Stimulated activated memory B cell treated with anti-CD40 and anti-IgM and Interleukin-4, amounts not matched to agents 10 μg/mL and 1 μg/mL and 100 μg/mL, for 72 hours (primary cell): ENCODE measurements around the gene KIF1B.
A peak's percentile ranks its signal among the peaks of the same experiment; 100 is the strongest.
"Not testable (repeated sequence)": the region's sequence is repeated elsewhere in the genome, so short reads cannot be mapped to it uniquely, and the experiment has no call there.

Source experiments
- ATAC-seq: fragments of 150-1000 bp; cut with Tn5 transposase; 2 replicates; pipeline ENCODE4 v1.10.0; 2021
- H3K27ac Mint-ChIP-seq: one replicate; pipeline ENCODE4 v1.8.0; 2022; ENCODE audit warnings: mild to moderate bottlenecking, mixed read lengths
- H3K27me3 Mint-ChIP-seq: one replicate; pipeline ENCODE4 v1.8.0; 2022; ENCODE audit warnings: mixed read lengths
- H3K36me3 Mint-ChIP-seq: one replicate; pipeline ENCODE4 v1.8.0; 2022; ENCODE audit warnings: mixed read lengths
- H3K4me1 Mint-ChIP-seq: one replicate; pipeline ENCODE4 v1.8.0; 2022; ENCODE audit warnings: mixed read lengths
- H3K4me3 Mint-ChIP-seq: one replicate; pipeline ENCODE4 v1.8.0; 2022; ENCODE audit warnings: mild to moderate bottlenecking, moderate library complexity, mixed read lengths
- H3K9me3 Mint-ChIP-seq: one replicate; pipeline ENCODE4 v1.8.0; 2022; ENCODE audit warnings: mixed read lengths

The KIF1B gene

DNA sequence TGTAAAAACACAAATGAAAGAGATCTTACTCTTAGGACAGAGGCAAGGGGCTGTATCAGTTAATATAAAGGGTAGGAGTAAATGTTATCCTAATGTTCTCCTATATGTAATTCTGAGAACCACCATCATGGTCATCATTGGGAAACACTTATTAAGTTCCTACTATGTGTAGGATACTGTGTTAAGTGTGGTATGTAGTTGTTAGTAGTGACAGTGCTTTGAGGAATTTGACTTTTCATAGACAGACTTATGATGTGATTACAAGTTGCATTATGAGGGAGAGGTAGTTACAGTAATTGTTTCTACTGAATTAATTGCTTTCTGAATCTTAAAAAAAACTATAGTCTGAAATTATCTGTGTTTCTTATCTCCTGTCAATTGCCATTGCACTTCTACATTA, 136.7 kb downstream of the KIF1B start:
- H3K27ac Mint-ChIP-seq, result no peak overlapping the region
- H3K36me3 Mint-ChIP-seq, result peaks cover 54% of the 10 kb centered on the region
- no peak overlapping the region for H3K4me3 Mint-ChIP-seq
- no peaks in the 10 kb centered on the region for H3K9me3 Mint-ChIP-seq
- H3K27me3 Mint-ChIP-seq, result no peaks in the 10 kb centered on the region
- ATAC-seq, result no peak
- no peaks in the 10 kb centered on the region for H3K4me1 Mint-ChIP-seq

DNA sequence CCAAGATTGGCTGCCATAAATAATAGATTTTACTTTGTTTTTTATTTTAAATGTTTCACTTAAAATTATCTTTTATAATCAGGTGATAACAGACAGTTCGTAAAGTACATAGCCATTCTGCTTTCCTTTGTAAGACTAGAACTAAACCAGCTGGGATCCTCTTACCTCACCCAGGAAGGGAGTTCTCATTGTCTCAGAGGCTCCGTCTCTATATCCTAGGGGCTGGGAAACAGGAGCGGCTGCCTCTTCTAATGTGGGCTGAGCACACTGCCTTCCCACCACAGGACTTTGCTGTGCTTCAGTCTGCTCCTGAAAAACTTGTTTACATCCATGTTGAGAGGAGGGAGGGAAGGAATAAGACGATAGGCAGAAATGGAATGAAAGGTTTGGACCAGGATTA, 142.9 kb downstream of the KIF1B start:
- Mint-ChIP-seq H3K4me1 (no peaks in the 10 kb centered on the region), H3K27me3 (no peaks in the 10 kb centered on the region), H3K36me3 (peaks cover 27% of the 10 kb centered on the region), H3K4me3 (no peak overlapping the region), H3K9me3 (no peaks in the 10 kb centered on the region), H3K27ac (no peak overlapping the region)
- no peak for ATAC-seq

GRCh38 chr1:10353693-10354092, 143.3 kb downstream of the KIF1B start:
- no peak overlapping the region for H3K27ac Mint-ChIP-seq
- no peak for ATAC-seq
- H3K4me1 Mint-ChIP-seq, result no peaks in the 10 kb centered on the region
- no peaks in the 10 kb centered on the region for H3K27me3 Mint-ChIP-seq
- H3K36me3 Mint-ChIP-seq, result peaks cover 23% of the 10 kb centered on the region
- no peak overlapping the region for H3K4me3 Mint-ChIP-seq
- H3K9me3 Mint-ChIP-seq, result no peaks in the 10 kb centered on the region

GRCh38 chr1:10360045-10360444, 149.7 kb downstream of the KIF1B start:
- no peak overlapping the region for H3K27ac Mint-ChIP-seq
- no peak overlapping the region for H3K4me3 Mint-ChIP-seq
- no peak for ATAC-seq
- H3K9me3 Mint-ChIP-seq, result no peaks in the 10 kb centered on the region
- no peaks in the 10 kb centered on the region for H3K27me3 Mint-ChIP-seq
- no peaks in the 10 kb centered on the region for H3K4me1 Mint-ChIP-seq
- peaks cover 15% of the 10 kb centered on the region for H3K36me3 Mint-ChIP-seq

DNA sequence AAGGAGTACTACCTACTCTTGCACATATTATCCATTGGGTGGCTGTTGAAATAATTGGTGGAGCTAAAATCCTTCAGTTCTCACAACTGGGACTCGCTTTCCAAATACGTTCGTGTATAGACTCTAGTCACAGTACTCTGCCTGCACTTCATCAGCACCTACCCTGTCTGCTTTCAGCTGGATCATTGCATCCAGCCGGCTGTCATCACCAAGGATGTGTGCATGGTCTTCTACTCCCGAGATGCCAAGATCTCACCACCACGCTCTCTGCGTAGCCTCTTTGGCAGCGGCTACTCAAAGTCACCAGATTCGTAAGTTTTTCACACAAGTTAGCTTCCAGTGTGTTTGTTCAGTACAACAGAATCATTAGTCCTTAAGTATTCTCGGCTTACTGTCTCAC, 151.1 kb downstream of the KIF1B start:
- Mint-ChIP-seq H3K9me3 (no peaks in the 10 kb centered on the region), H3K4me3 (no peak overlapping the region), H3K4me1 (no peaks in the 10 kb centered on the region), H3K36me3 (peaks cover 21% of the 10 kb centered on the region), H3K27ac (no peak overlapping the region), H3K27me3 (no peaks in the 10 kb centered on the region)
- no peak for ATAC-seq

GRCh38 chr1:10368194-10368593, 157.8 kb downstream of the KIF1B start:
- Mint-ChIP-seq H3K27ac (no peak overlapping the region), H3K27me3 (no peaks in the 10 kb centered on the region), H3K36me3 (peaks cover 31% of the 10 kb centered on the region), H3K9me3 (no peaks in the 10 kb centered on the region), H3K4me1 (no peaks in the 10 kb centered on the region), H3K4me3 (no peak overlapping the region)
- ATAC-seq, result no peak

DNA sequence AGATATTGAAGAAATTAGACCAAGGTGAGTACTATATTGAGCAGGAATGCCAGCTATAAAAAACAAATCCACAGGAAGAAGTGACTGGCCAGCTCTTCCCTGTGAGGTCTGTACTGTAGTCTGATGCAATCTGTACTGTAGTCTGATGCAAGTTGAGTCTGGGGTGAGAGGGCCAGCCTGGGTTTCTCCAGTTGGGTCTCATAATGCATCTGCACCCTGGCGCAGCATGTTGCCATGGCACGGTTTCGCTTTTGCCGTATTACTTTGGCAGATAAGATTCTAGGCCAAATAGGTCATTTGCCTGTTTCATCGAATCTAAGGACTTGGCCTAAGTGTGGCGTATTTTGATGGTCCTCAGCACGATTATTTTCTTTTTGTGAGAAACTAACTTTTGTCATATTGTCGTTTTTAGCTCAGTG, 164.1 kb downstream of the KIF1B start:
- no peaks in the 10 kb centered on the region for H3K9me3 Mint-ChIP-seq
- H3K4me3 Mint-ChIP-seq, result no peak overlapping the region
- peaks cover 33% of the 10 kb centered on the region for H3K36me3 Mint-ChIP-seq
- peaks cover 7% of the 10 kb centered on the region for H3K4me1 Mint-ChIP-seq
- no peak overlapping the region for H3K27ac Mint-ChIP-seq
- no peak for ATAC-seq
- no peaks in the 10 kb centered on the region for H3K27me3 Mint-ChIP-seq

- H3K4me1 Mint-ChIP-seq, H3K4me3 Mint-ChIP-seq, H3K27me3 Mint-ChIP-seq, H3K9me3 Mint-ChIP-seq: not testable (repeated sequence)
- peak; percentile 64 for ATAC-seq
- peaks cover 20% of the 10 kb centered on the region for H3K36me3 Mint-ChIP-seq
- peak overlapping the region; percentile 22 for H3K27ac Mint-ChIP-seq
Measured at GRCh38 chr1:10377365-10378029, 167.1 kb downstream of the KIF1B start.

- H3K9me3 Mint-ChIP-seq, result no peaks in the 10 kb centered on the region
- H3K4me3 Mint-ChIP-seq, result no peak overlapping the region
- no peaks in the 10 kb centered on the region for H3K27me3 Mint-ChIP-seq
- H3K4me1 Mint-ChIP-seq, result peaks cover 7% of the 10 kb centered on the region
- H3K36me3 Mint-ChIP-seq, result peaks cover 23% of the 10 kb centered on the region
- peak overlapping the region; percentile 50 for H3K27ac Mint-ChIP-seq
- ATAC-seq, result no peak
Measured at GRCh38 chr1:10378081-10378841, 167.9 kb downstream of the KIF1B start.

DNA sequence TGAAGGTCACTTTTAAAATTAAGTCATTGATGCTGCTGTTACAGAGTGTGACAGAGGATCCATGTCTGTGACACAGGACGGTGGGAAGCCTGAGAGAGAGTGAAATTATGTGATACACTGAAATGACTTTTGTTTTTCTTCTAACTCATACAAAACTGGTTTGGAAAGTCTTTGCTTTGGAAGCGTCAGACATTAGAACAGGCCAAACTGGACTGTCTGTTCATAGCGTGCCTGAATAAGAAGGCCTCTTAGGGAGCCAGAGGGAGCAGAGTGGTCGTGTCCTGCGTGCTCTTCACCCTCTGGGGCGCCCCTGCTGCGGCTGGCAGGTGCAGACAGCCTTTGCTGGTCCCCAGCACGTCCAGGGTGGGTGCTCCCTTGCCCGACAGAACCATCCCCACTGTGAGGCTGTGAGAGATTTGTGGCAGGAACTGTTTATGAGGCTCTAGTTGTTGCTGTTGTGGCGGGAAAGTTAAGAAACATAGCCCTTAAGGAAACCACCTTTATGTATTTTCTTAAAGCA, 168.8 kb downstream of the KIF1B start:
- Mint-ChIP-seq H3K9me3 (no peaks in the 10 kb centered on the region), H3K36me3 (peaks cover 28% of the 10 kb centered on the region), H3K4me1 (peaks cover 7% of the 10 kb centered on the region), H3K27me3 (no peaks in the 10 kb centered on the region), H3K27ac (peak overlapping the region; percentile 50), H3K4me3 (no peak overlapping the region)
- no peak for ATAC-seq

DNA sequence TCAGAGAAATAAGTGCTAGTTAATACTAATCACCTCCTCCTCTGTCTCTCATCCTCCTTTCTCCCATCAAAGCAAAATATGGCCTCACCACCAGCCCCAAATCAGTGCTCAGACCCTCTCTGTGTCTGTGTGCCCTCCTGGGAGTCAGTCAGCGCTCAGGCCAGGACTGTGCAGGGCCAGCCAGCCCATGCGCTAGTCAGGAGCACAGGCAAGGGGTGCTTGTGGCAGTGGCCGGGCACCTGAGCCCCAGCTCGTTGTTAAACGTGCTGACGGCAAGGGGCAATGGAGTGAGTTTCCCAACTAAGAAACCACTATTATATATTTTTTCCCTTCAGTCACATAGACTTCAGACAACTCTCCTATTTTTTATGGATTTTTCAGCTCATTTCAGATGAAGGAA, 169.3 kb downstream of the KIF1B start:
- no peaks in the 10 kb centered on the region for H3K9me3 Mint-ChIP-seq

DNA sequence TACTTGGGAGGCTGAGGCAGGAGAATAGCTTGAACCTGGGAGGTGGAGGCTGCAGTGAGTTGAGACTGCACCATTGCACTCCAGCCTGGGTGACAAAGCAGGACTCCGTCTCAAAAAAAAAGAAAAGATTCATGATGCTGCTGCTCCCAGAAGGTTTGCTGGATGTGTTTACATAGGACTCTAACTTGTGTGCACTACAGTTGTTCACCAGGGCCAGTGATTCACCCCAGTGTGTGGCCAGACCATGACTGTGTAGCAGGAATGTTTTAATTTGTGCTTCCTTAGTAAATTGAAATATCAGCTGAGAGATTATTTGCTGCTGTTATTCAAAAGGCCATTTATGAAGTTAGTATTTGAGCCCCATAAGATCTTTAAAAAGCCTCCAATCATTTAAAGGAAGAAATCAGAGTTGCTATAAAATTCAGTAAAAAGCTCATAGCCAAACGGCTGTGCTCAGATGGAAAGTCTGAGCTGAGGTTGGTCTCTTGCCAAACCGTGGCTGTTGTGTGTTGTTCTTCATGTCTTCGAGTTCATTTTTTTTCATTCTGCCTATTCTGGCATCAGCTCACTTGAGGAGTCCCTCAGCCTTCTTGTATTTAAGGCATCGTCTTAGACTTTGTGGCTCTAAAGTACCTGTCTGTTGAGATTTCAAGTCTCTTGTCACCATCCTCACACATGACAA, 170.4 kb downstream of the KIF1B start:
- Mint-ChIP-seq H3K36me3 (peaks cover 21% of the 10 kb centered on the region), H3K4me1 (peaks cover 7% of the 10 kb centered on the region), H3K27ac (no peak overlapping the region), H3K9me3 (no peaks in the 10 kb centered on the region), H3K27me3 (no peaks in the 10 kb centered on the region), H3K4me3 (no peak overlapping the region)
- no peak for ATAC-seq

More for the DNA sequence above, 169.3 kb downstream of the KIF1B start:
- peaks cover 7% of the 10 kb centered on the region for H3K4me1 Mint-ChIP-seq
- H3K27me3 Mint-ChIP-seq, result no peaks in the 10 kb centered on the region
- no peak overlapping the region for H3K4me3 Mint-ChIP-seq
- ATAC-seq, result no peak
- H3K27ac Mint-ChIP-seq, result peak overlapping the region; percentile 50
- peaks cover 30% of the 10 kb centered on the region for H3K36me3 Mint-ChIP-seq

DNA sequence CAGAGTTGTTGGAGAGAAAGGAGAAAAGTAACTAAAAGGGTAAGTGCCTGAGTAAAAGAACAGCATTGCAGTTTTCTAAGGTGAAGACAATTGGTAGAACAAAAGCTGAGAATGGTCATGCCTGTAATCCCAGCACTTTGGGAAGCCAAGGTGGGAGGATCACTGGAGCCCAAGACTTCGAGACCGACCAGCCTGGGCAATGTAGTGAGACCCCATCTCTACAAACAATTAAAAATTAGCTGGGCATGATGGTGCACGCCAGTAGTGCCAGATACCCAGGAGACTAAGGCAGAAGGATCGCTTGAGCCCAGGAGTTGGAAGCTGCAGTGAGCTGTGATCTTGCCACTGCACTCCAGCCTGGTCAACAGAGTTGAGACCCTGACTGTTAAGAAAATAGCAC, 173.3 kb downstream of the KIF1B start:
- Mint-ChIP-seq H3K27ac (no peak overlapping the region), H3K36me3 (peaks cover 20% of the 10 kb centered on the region), H3K4me1 (peaks cover 12% of the 10 kb centered on the region), H3K27me3 (no peaks in the 10 kb centered on the region), H3K9me3 (no peaks in the 10 kb centered on the region), H3K4me3 (no peak overlapping the region)
- ATAC-seq, result no peak

- no peak overlapping the region for H3K4me3 Mint-ChIP-seq
- no peak for ATAC-seq
- H3K4me1 Mint-ChIP-seq, result peaks cover 14% of the 10 kb centered on the region
- H3K36me3 Mint-ChIP-seq, result peaks cover 18% of the 10 kb centered on the region
- no peaks in the 10 kb centered on the region for H3K9me3 Mint-ChIP-seq
- H3K27ac Mint-ChIP-seq, result no peak overlapping the region
- no peaks in the 10 kb centered on the region for H3K27me3 Mint-ChIP-seq
Measured at GRCh38 chr1:10384219-10384618, 173.8 kb downstream of the KIF1B start.

- H3K36me3 Mint-ChIP-seq, result peaks cover 21% of the 10 kb centered on the region
- peaks cover 14% of the 10 kb centered on the region for H3K4me1 Mint-ChIP-seq
- no peak overlapping the region for H3K4me3 Mint-ChIP-seq
- no peak for ATAC-seq
- H3K27me3 Mint-ChIP-seq, result no peaks in the 10 kb centered on the region
- H3K9me3 Mint-ChIP-seq, result no peaks in the 10 kb centered on the region
- H3K27ac Mint-ChIP-seq, result peak overlapping the region; percentile 81
Measured at GRCh38 chr1:10386761-10387676, 176.6 kb downstream of the KIF1B start.
